SK-N-SH (cell line): Measurements from ENCODE around the gene NPFFR1. TPM values are rescaled to one million over a fixed set of nuclear protein-coding genes. Genes with fewer than 3 reads are reported as not detected.
A peak's percentile ranks its signal among the peaks of the same experiment; 100 is the strongest.

ENCODE experiments used
- CTCF ChIA-PET: fragments of 300-600, 350-600 bp; formaldehyde crosslinking; extraction: SDS; loops from one replicate; lab custom pipeline; 2021; lab: Yijun Ruan, JAX
- POLR2A ChIA-PET: fragments of 350-600 bp; sonication (Branson Sonifier 250); formaldehyde crosslinking; extraction: SDS; loops from one replicate; lab custom pipeline; 2020; ENCODE audit warnings: antibody characterized with exemption, inconsistent platforms; lab: Yijun Ruan, JAX
- DNase-seq: peaks from one replicate; pipeline ENCODE4 v3.0.0; 2012
- H2AFZ ChIP-seq: fragments of 200-600 bp; sonication (generic); 2 replicates; pipeline ENCODE4 v1.8.1; 2016; ENCODE audit warnings: antibody characterized with exemption, mild to moderate bottlenecking, low read depth
- H3F3A ChIP-seq: fragments of 200-600 bp; sonication (generic); replicated peaks from 2 replicates; pipeline ENCODE3; 2016; ENCODE audit warnings: antibody characterized with exemption, mild to moderate bottlenecking; ENCODE audit not compliant: insufficient read depth
- H3K27ac ChIP-seq, 2 experiments: fragments of 200-500 bp in 1 of 2; fragments of 200-600 bp in 1 of 2; sonication (Bioruptor generic) in 1 of 2; sonication (generic), shearing (Covaris generic) in 1 of 2; 2 replicates each; pipeline versions ENCODE4 v1.5.1 to v1.6.1; 2014 to 2016; ENCODE audit warnings: low read depth in 2 of 2, inconsistent platforms in 1 of 2, low read length in 1 of 2, mild to moderate bottlenecking in 1 of 2, mixed read lengths in 1 of 2
- H3K27me3 ChIP-seq: fragments of 200-600 bp; sonication (generic), shearing (Covaris generic); 2 replicates; pipeline ENCODE4 v1.6.1; 2016; ENCODE audit warnings: mixed run types; ENCODE audit not compliant: insufficient read depth
- H3K36me3 ChIP-seq, 2 experiments: fragments of 200-500 bp in 1 of 2; fragments of 200-600 bp in 1 of 2; sonication (Bioruptor generic) in 1 of 2; sonication (generic) in 1 of 2; replicated peaks in 1 of 2; 2 replicates each; pipeline versions ENCODE3 to v1.5.1; 2014 to 2016; ENCODE audit warnings: low read length in 1 of 2, mild to moderate bottlenecking in 1 of 2; ENCODE audit not compliant: insufficient read depth in 2 of 2, control insufficient read depth in 1 of 2
- H3K4me1 ChIP-seq, 2 experiments: fragments of 200-500 bp in 1 of 2; fragments of 200-600 bp in 1 of 2; sonication (Bioruptor generic) in 1 of 2; sonication (generic), shearing (Covaris generic) in 1 of 2; 2 replicates each; pipeline versions ENCODE4 v1.5.1 to v1.6.1; 2014 to 2016; ENCODE audit warnings: low read depth in 1 of 2, low read length in 1 of 2, mixed run types in 1 of 2; ENCODE audit not compliant: insufficient read depth in 2 of 2, control insufficient read depth in 1 of 2
- H3K4me2 ChIP-seq: fragments of 200-600 bp; sonication (generic), shearing (Covaris generic); 2 replicates; pipeline ENCODE4 v1.6.1; 2017; ENCODE audit warnings: mixed run types
- H3K4me3 ChIP-seq, 2 experiments: fragments of 200-500 bp in 1 of 2; fragments of 200-600 bp in 1 of 2; sonication (Bioruptor generic) in 1 of 2; sonication (generic), shearing (Covaris generic) in 1 of 2; 2 replicates each; pipeline versions ENCODE4 v1.5.1 to v1.8.1; 2014 to 2016; ENCODE audit warnings: low read depth in 2 of 2, inconsistent platforms in 1 of 2, low read length in 1 of 2, mild to moderate bottlenecking in 1 of 2, mixed read lengths in 1 of 2, moderate library complexity in 1 of 2
- H3K79me2 ChIP-seq: fragments of 200-600 bp; sonication (generic); 2 replicates; pipeline ENCODE4 v1.8.1; 2017; ENCODE audit warnings: mild to moderate bottlenecking; ENCODE audit not compliant: insufficient read depth
- H3K9ac ChIP-seq: fragments of 200-600 bp; sonication (generic); 2 replicates; pipeline ENCODE4 v1.6.1; 2017; ENCODE audit warnings: mixed run types
- H3K9me2 ChIP-seq: fragments of 200-600 bp; sonication (generic); 2 replicates; pipeline ENCODE4 v1.6.1; 2017; ENCODE audit warnings: mixed run types
- H3K9me3 ChIP-seq: fragments of 200-600 bp; sonication (generic); 2 replicates; pipeline ENCODE4 v1.6.1; 2017; ENCODE audit warnings: mixed run types, mild to moderate bottlenecking, moderate library complexity
- H4K20me1 ChIP-seq: fragments of 200-600 bp; sonication (generic); 2 replicates; pipeline ENCODE4 v1.6.1; 2017; ENCODE audit warnings: mild to moderate bottlenecking, mixed run types; ENCODE audit not compliant: insufficient read depth
- ELF1 ChIP-seq: IDR thresholded peaks from 2 replicates; pipeline ENCODE4 v1.4.0; 2012
- FOXJ3 ChIP-seq: sonication (generic); formaldehyde crosslinking; IDR thresholded peaks from 2 replicates; pipeline ENCODE4 v1.5.1; 2020; ENCODE audit warnings: mild to moderate bottlenecking, missing genetic modification reagents
- JUND ChIP-seq: IDR thresholded peaks from 2 replicates; pipeline ENCODE4 v1.4.0; 2012
- MEF2A ChIP-seq: IDR thresholded peaks from 2 replicates; pipeline ENCODE4 v1.4.0; 2012; ENCODE audit warnings: low read depth, borderline replicate concordance
- MXI1 ChIP-seq: IDR thresholded peaks from 2 replicates; pipeline ENCODE4 v1.6.1; 2012; ENCODE audit warnings: mild to moderate bottlenecking, low read depth, low read length, improper control_type of control experiment
- NFIC ChIP-seq: IDR thresholded peaks from 2 replicates; pipeline ENCODE4 v1.4.0; 2012; ENCODE audit warnings: borderline replicate concordance
- POLR2AphosphoS5 ChIP-seq: IDR thresholded peaks from 2 replicates; pipeline ENCODE4 v1.6.1; 2012; ENCODE audit warnings: low read depth, low read length
- RAD21 ChIP-seq: IDR thresholded peaks from 2 replicates; pipeline ENCODE4 v1.6.1; 2012; ENCODE audit warnings: mild to moderate bottlenecking, low read length
- RFX5 ChIP-seq: IDR thresholded peaks from 2 replicates; pipeline ENCODE4 v1.6.1; 2012; ENCODE audit warnings: mild to moderate bottlenecking, improper control_type of control experiment, low read length
- SIN3A ChIP-seq: IDR thresholded peaks from 2 replicates; pipeline ENCODE4 v1.6.1; 2012; ENCODE audit warnings: low read depth, mild to moderate bottlenecking, low read length, moderate library complexity, borderline replicate concordance
- SMC3 ChIP-seq: IDR thresholded peaks from 2 replicates; pipeline ENCODE4 v1.6.1; 2012; ENCODE audit warnings: low read depth, low read length, improper control_type of control experiment
- TAF1 ChIP-seq: IDR thresholded peaks from 2 replicates; pipeline ENCODE4 v1.6.1; 2012; ENCODE audit warnings: low read depth, mild to moderate bottlenecking, low read length, moderate library complexity, borderline replicate concordance
- TCF12 ChIP-seq: IDR thresholded peaks from 2 replicates; pipeline ENCODE4 v1.4.0; 2012
- WGBS: methylation state at CpG from one replicate; pipeline ENCODE4 v1.1.6; 2017; ENCODE audit warnings: low lambda C conversion rate; 5-methylcytosine and 5-hydroxymethylcytosine counted together
- polyA plus RNA-seq, 3 experiments: library from polyadenylated mRNA; depleted of rRNA; stranded (reverse); fragments of >200 nt; gene quantifications; 2 replicates each; pipeline ENCODE4 v1.2.3, GENCODE V29; 2012
- TF ChIP-seq, protein P1 (sequence below): IDR thresholded peaks from 2 replicates; pipeline ENCODE4 v1.4.0; 2012; ENCODE audit warnings: low read depth, borderline replicate concordance
- TF ChIP-seq, protein P2 (sequence below): IDR thresholded peaks from 2 replicates; pipeline ENCODE4 v1.4.0; 2012; ENCODE audit warnings: low read depth, borderline replicate concordance
- TF ChIP-seq, protein P3 (sequence below): fragments of 200-600 bp; sonication (generic); IDR thresholded peaks from 2 replicates; pipeline ENCODE4 v1.6.1; 2017; ENCODE audit warnings: antibody characterized with exemption, mild to moderate bottlenecking, moderate library complexity
- TF ChIP-seq, protein P4 (sequence below): IDR thresholded peaks from 2 replicates; pipeline ENCODE4 v1.6.1; 2012; ENCODE audit warnings: mild to moderate bottlenecking, low read depth, low read length, moderate library complexity
- TF ChIP-seq, protein P5 (sequence below): fragments of 150-350 bp; IDR thresholded peaks from 2 replicates; pipeline ENCODE4 v1.6.1; 2017; ENCODE audit warnings: antibody characterized with exemption, low read length, low read depth, borderline replicate concordance
- TF ChIP-seq, protein P6 (sequence below): IDR thresholded peaks from 2 replicates; pipeline ENCODE4; 2012
- TF ChIP-seq, protein P7 (sequence below): fragments of 150-350 bp; IDR thresholded peaks from 2 replicates; pipeline ENCODE4 v1.6.1; 2016; ENCODE audit warnings: mild to moderate bottlenecking, low read depth, low read length

NPFFR1 gene
- polyA plus RNA-seq, 1 of the 3 experiments (the other 2 are of a cell fraction): not detected

DNA sequence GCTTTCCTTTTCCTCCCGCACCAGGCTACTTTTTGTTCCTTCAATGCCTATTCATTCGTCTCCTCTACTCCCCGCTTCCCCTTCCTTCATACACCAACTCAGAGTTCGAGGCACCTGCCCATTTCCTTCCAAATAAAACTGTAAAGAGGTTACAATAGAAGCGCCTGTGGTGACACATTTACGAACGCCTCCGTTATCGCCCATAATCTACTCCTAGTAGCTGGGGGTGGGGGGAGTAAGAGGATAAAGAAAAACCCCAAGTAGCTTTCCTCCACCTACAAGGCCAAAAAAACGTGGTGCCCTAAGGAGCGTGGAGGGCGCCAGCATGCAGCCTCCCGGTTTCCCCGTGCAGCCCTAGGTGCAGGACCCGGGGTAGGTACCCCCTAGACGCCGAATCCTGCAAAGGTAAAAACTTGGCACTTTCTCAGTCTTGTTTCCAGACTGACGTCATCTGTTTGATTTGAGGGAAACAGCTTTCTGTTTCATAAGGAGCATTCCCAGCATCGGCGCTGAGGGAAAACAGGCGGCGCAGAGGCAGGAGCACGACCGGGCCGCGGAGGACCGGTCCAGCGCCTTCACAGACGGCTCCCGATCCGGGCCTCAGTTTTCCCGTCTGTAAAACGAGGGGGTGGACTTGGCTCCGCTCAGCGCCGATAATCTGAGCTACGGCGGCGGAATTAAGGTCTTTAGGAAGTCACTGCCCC is 51.5 kb downstream of the NPFFR1 start:
- Histone ChIP-seq H3K4me1 (peaks cover 4 to 6% of the 10 kb centered on the region in 2 experiments; a peak in 3 of 4 replicates), H3K9me2 (no peaks in the 10 kb centered on the region), H3K79me2 (peaks cover 43% of the 10 kb centered on the region), H2AFZ (peak overlapping the region; percentile 92), H3K9me3 (no peaks in the 10 kb centered on the region), H3K9ac (peak overlapping the region; percentile 86), H3F3A (peaks cover 13% of the 10 kb centered on the region), H3K27ac (peak overlapping the region; percentile 50 to 55; a peak in 2 of 4 replicates), H3K4me3 (peak overlapping the region; percentile 93 to 94), H4K20me1 (peaks cover 10% of the 10 kb centered on the region; the same call in 1 of the 2 replicates), H3K27me3 (no peaks in the 10 kb centered on the region), H3K4me2 (peak overlapping the region; percentile 99), H3K36me3 (peaks cover 5 to 19% of the 10 kb centered on the region in 2 experiments)
- ChIA-PET POLR2A (interaction anchor here (0.7 to 1.1 kb wide), 3 partner anchors 11 to 132 kb away, joined by 3 to 7 read pairs (median 5); partner anchors contain the start of gene SAR1A), CTCF (interaction anchor here (0.8 to 4.5 kb wide), 9 partner anchors 10 to 173 kb away, joined by 3 to 48 read pairs (median 4); no protein-coding TSS in a partner anchor)
- DNase-seq: peak; percentile 36
- 11% methylated on average over 32 of the region's 39 CpGs for whole genome bisulfite sequencing
- 0 out of 2 replicates have a peak, but pooled peaks have one; percentile 34 for TF ChIP-seq NFIC
- no peak for TF ChIP-seq TAF1
- TF ChIP-seq RAD21: no peak
- 0 out of 2 replicates have a peak, but pooled peaks have one; percentile 15 for TF ChIP-seq POLR2AphosphoS5
- TF ChIP-seq SIN3A: no peak
- TF ChIP-seq FOXJ3: no peak
- no peak for TF ChIP-seq ELF1
- TF ChIP-seq, protein P1, sequence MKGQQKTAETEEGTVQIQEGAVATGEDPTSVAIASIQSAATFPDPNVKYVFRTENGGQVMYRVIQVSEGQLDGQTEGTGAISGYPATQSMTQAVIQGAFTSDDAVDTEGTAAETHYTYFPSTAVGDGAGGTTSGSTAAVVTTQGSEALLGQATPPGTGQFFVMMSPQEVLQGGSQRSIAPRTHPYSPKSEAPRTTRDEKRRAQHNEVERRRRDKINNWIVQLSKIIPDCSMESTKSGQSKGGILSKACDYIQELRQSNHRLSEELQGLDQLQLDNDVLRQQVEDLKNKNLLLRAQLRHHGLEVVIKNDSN: no peak
- peak; percentile 68; the same call in 1 of the 2 replicates for TF ChIP-seq MXI1
- TF ChIP-seq RFX5: no peak
- 0 out of 2 replicates have a peak, but pooled peaks have one; percentile 5 for TF ChIP-seq JUND
- no peak for TF ChIP-seq SMC3
- TF ChIP-seq, protein P2, sequence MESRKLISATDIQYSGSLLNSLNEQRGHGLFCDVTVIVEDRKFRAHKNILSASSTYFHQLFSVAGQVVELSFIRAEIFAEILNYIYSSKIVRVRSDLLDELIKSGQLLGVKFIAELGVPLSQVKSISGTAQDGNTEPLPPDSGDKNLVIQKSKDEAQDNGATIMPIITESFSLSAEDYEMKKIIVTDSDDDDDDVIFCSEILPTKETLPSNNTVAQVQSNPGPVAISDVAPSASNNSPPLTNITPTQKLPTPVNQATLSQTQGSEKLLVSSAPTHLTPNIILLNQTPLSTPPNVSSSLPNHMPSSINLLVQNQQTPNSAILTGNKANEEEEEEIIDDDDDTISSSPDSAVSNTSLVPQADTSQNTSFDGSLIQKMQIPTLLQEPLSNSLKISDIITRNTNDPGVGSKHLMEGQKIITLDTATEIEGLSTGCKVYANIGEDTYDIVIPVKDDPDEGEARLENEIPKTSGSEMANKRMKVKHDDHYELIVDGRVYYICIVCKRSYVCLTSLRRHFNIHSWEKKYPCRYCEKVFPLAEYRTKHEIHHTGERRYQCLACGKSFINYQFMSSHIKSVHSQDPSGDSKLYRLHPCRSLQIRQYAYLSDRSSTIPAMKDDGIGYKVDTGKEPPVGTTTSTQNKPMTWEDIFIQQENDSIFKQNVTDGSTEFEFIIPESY: no peak
- TF ChIP-seq, protein P3, sequence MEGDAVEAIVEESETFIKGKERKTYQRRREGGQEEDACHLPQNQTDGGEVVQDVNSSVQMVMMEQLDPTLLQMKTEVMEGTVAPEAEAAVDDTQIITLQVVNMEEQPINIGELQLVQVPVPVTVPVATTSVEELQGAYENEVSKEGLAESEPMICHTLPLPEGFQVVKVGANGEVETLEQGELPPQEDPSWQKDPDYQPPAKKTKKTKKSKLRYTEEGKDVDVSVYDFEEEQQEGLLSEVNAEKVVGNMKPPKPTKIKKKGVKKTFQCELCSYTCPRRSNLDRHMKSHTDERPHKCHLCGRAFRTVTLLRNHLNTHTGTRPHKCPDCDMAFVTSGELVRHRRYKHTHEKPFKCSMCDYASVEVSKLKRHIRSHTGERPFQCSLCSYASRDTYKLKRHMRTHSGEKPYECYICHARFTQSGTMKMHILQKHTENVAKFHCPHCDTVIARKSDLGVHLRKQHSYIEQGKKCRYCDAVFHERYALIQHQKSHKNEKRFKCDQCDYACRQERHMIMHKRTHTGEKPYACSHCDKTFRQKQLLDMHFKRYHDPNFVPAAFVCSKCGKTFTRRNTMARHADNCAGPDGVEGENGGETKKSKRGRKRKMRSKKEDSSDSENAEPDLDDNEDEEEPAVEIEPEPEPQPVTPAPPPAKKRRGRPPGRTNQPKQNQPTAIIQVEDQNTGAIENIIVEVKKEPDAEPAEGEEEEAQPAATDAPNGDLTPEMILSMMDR: no peak
- TF ChIP-seq, protein P4, sequence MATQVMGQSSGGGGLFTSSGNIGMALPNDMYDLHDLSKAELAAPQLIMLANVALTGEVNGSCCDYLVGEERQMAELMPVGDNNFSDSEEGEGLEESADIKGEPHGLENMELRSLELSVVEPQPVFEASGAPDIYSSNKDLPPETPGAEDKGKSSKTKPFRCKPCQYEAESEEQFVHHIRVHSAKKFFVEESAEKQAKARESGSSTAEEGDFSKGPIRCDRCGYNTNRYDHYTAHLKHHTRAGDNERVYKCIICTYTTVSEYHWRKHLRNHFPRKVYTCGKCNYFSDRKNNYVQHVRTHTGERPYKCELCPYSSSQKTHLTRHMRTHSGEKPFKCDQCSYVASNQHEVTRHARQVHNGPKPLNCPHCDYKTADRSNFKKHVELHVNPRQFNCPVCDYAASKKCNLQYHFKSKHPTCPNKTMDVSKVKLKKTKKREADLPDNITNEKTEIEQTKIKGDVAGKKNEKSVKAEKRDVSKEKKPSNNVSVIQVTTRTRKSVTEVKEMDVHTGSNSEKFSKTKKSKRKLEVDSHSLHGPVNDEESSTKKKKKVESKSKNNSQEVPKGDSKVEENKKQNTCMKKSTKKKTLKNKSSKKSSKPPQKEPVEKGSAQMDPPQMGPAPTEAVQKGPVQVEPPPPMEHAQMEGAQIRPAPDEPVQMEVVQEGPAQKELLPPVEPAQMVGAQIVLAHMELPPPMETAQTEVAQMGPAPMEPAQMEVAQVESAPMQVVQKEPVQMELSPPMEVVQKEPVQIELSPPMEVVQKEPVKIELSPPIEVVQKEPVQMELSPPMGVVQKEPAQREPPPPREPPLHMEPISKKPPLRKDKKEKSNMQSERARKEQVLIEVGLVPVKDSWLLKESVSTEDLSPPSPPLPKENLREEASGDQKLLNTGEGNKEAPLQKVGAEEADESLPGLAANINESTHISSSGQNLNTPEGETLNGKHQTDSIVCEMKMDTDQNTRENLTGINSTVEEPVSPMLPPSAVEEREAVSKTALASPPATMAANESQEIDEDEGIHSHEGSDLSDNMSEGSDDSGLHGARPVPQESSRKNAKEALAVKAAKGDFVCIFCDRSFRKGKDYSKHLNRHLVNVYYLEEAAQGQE: no peak
- TF ChIP-seq TCF12: peak; percentile 5; the same call in 1 of the 2 replicates
- TF ChIP-seq, protein P5, sequence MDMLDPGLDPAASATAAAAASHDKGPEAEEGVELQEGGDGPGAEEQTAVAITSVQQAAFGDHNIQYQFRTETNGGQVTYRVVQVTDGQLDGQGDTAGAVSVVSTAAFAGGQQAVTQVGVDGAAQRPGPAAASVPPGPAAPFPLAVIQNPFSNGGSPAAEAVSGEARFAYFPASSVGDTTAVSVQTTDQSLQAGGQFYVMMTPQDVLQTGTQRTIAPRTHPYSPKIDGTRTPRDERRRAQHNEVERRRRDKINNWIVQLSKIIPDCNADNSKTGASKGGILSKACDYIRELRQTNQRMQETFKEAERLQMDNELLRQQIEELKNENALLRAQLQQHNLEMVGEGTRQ: no peak
- no peak for TF ChIP-seq MEF2A
- TF ChIP-seq, protein P6, sequence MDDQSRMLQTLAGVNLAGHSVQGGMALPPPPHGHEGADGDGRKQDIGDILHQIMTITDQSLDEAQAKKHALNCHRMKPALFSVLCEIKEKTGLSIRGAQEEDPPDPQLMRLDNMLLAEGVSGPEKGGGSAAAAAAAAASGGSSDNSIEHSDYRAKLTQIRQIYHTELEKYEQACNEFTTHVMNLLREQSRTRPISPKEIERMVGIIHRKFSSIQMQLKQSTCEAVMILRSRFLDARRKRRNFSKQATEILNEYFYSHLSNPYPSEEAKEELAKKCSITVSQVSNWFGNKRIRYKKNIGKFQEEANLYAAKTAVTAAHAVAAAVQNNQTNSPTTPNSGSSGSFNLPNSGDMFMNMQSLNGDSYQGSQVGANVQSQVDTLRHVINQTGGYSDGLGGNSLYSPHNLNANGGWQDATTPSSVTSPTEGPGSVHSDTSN: no peak
- TF ChIP-seq, protein P7, sequence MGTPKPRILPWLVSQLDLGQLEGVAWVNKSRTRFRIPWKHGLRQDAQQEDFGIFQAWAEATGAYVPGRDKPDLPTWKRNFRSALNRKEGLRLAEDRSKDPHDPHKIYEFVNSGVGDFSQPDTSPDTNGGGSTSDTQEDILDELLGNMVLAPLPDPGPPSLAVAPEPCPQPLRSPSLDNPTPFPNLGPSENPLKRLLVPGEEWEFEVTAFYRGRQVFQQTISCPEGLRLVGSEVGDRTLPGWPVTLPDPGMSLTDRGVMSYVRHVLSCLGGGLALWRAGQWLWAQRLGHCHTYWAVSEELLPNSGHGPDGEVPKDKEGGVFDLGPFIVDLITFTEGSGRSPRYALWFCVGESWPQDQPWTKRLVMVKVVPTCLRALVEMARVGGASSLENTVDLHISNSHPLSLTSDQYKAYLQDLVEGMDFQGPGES: no peak
